Prostate gland (tissue), 2 donors: ENCODE measurements around the gene FIBIN.

Experiments
- POLR2A ChIP-seq: fragments of 450-650 bp; IDR thresholded peaks from one replicate; pipeline ENCODE4 v1.6.1; 2016; ENCODE audit warnings: antibody characterized with exemption, mild to moderate bottlenecking
- POLR2AphosphoS5 ChIP-seq: sonication (generic); formaldehyde crosslinking; IDR thresholded peaks from one replicate; pipeline ENCODE4 v1.6.1; 2017; ENCODE audit warnings: antibody characterized with exemption
- TF ChIP-seq, protein P1 (sequence below), 4 experiments: fragments of 200-600 bp in 2 of 4; fragments of 450-650 bp in 2 of 4; sonication (generic) in 2 of 4; IDR thresholded peaks; 1 replicate in 3 of 4; 2 replicates in 1 of 4; pipeline ENCODE4 v1.5.1; 2016 to 2019; ENCODE audit warnings: antibody characterized with exemption in 4 of 4, mild to moderate bottlenecking in 2 of 4, moderate library complexity in 2 of 4

GRCh38 chr11:26987731-26988130 is 6.2 kb upstream of the FIBIN start:
- TF ChIP-seq, protein P1, sequence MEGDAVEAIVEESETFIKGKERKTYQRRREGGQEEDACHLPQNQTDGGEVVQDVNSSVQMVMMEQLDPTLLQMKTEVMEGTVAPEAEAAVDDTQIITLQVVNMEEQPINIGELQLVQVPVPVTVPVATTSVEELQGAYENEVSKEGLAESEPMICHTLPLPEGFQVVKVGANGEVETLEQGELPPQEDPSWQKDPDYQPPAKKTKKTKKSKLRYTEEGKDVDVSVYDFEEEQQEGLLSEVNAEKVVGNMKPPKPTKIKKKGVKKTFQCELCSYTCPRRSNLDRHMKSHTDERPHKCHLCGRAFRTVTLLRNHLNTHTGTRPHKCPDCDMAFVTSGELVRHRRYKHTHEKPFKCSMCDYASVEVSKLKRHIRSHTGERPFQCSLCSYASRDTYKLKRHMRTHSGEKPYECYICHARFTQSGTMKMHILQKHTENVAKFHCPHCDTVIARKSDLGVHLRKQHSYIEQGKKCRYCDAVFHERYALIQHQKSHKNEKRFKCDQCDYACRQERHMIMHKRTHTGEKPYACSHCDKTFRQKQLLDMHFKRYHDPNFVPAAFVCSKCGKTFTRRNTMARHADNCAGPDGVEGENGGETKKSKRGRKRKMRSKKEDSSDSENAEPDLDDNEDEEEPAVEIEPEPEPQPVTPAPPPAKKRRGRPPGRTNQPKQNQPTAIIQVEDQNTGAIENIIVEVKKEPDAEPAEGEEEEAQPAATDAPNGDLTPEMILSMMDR (IDR thresholded peaks at IDR 0.05) = no peak
- no peak for TF ChIP-seq POLR2AphosphoS5
- TF ChIP-seq POLR2A = no peak
